ENCODE results near the gene PTPDC1. TPM values are rescaled to one million over a fixed set of nuclear protein-coding genes. Genes with fewer than 3 reads are reported as not detected.

Gene PTPDC1
- total RNA-seq, 2 experiments from 2014 or later, result 6.3 to 7.2 TPM

DNA sequence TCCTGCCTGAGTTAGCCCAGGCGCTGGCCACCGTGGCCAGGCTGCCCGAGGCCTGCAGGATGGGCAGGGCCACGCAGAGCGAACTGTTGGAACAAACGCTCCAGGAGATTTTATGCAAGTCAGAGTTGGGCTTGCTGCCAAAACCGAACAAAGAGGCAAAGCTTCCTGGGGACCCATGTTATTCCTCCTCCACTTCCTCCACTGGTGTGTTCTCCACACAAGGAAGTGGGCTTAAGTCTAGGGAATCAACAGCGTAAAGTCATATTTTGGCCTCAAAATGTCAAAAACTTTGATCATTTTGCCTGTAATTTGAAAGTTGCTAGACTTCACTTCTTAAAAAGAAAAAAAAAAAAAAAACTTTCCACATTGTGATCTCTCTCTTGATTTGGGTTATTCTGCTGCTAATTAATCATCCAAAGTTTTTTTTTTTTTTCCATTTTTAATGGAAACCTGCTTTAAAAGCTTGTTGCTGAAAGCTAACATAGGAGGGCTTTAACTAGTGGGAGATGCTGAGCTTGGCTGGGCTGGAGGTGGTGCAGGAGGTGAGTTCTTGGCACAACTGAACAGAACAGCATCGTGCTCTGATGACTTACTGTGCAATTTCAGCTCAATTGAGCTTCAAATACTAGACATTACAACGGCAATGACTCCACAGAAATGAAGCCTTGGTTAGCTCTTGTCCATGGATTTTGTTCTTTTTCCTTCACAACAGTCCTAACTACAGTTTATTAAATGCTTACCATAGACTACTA, 73.0 kb downstream of the PTPDC1 start:
- Mint-ChIP-seq H3K4me3 (no peak overlapping the region), H3K36me3 (peaks cover 4% of the 10 kb centered on the region), H3K4me1 (peaks cover 25% of the 10 kb centered on the region), H3K27ac (no peak overlapping the region), H3K27me3 (no peaks in the 10 kb centered on the region), H3K9me3 (peaks cover 2% of the 10 kb centered on the region)
- POLR2A ChIA-PET, result interaction anchor here (1.0 to 1.2 kb wide), 2 partner anchors 9 kb away, joined by 3 to 9 read pairs; no protein-coding TSS in a partner anchor
- ATAC-seq (ENCODE audit: low read depth) (no peak), DNase-seq (no peak)

Other genes with a start within 250 kb of the PTPDC1 start
- 1 to 10 TPM; 1.1 to 1.4 TPM for gene BARX1, start 129.1 kb upstream of the PTPDC1 start, total RNA-seq
- gene ZNF169, start 174.8 kb downstream of the PTPDC1 start, total RNA-seq, result 10 to 100 TPM; 11.4 to 11.6 TPM
- not detected for gene NUTM2F, start 244.2 kb downstream of the PTPDC1 start, total RNA-seq